SK-N-MC (cell line): Measurements from ENCODE around the gene DCT.

Source experiments
- EZH2 ChIP-seq: fragments of 200-600 bp; sonication (generic); IDR thresholded peaks from one replicate; pipeline ENCODE4 v1.6.1; 2017; ENCODE audit warnings: antibody characterized with exemption
- POLR2AphosphoS5 ChIP-seq: IDR thresholded peaks from 2 replicates; pipeline ENCODE4 v1.6.1; 2012; ENCODE audit warnings: mild to moderate bottlenecking, low read depth, low read length, borderline replicate concordance

- no peak for TF ChIP-seq POLR2AphosphoS5
- no peak for TF ChIP-seq EZH2
Observed at GRCh38 chr13:94454334-94454733, 25.1 kb downstream of the DCT start.
